HL-60 (cell line): ENCODE data around the gene ZNF365.

Source experiments
- DNase-seq, 2 experiments: peaks; one replicate each; pipeline ENCODE4 v3.0.0-alpha.2; 2010 to 2020; ENCODE audit warnings: low read depth in 1 of 2, low spot score in 1 of 2
- H3K27ac ChIP-seq: fragments of 250-450 bp; sonication (Bioruptor Pico); replicated peaks from 2 replicates; pipeline ENCODE4 v1.5.1; 2020; ENCODE audit warnings: mild to moderate bottlenecking, moderate library complexity
- H3K27me3 ChIP-seq: fragments of 250-450 bp; sonication (Bioruptor Pico); 2 replicates; pipeline ENCODE4 v1.5.1; 2021; ENCODE audit warnings: mild to moderate bottlenecking, moderate library complexity; ENCODE audit not compliant: insufficient read depth, poor library complexity, severe bottlenecking
- H3K4me3 ChIP-seq: replicated peaks from 2 replicates; pipeline ENCODE4 v1.5.1; 2011; ENCODE audit warnings: mild to moderate bottlenecking, control low read depth, low read length; ENCODE audit not compliant: insufficient read depth
- CTCF ChIP-seq: IDR thresholded peaks from one replicate; pipeline ENCODE4 v1.5.1; 2011; ENCODE audit warnings: low read length, control low read depth, inconsistent platforms; ENCODE audit not compliant: insufficient read depth
- GABPA ChIP-seq: IDR thresholded peaks from 2 replicates; pipeline ENCODE4 v1.6.1; 2012; ENCODE audit warnings: low read depth
- POLR2AphosphoS5 ChIP-seq: IDR thresholded peaks from 2 replicates; pipeline ENCODE4 v1.6.1; 2012; ENCODE audit warnings: low read depth
- REST ChIP-seq: IDR thresholded peaks from 2 replicates; pipeline ENCODE4 v1.6.1; 2012; ENCODE audit warnings: low read depth; ENCODE audit not compliant: insufficient replicate concordance
- SPI1 ChIP-seq: IDR thresholded peaks from 2 replicates; pipeline ENCODE4 v1.6.1; 2012; ENCODE audit warnings: low read depth, mild to moderate bottlenecking, borderline replicate concordance

ZNF365 gene

GRCh38 chr10:62433901-62434300, 59.7 kb downstream of the ZNF365 start:
- Histone ChIP-seq H3K4me3 (no peak overlapping the region), H3K27ac (no peak overlapping the region), H3K27me3 (peaks cover 5% of the 10 kb centered on the region)
- no peak for DNase-seq
- TF ChIP-seq POLR2AphosphoS5 (no peak), GABPA (no peak), REST (no peak), CTCF (no peak), SPI1 (no peak)

- TF ChIP-seq GABPA, result no peak
- TF ChIP-seq CTCF, result peak; percentile 50
- TF ChIP-seq POLR2AphosphoS5, result no peak
- peak; percentile 18 to 39 for DNase-seq
- Histone ChIP-seq H3K27ac (no peak overlapping the region), H3K27me3 (peaks cover 2% of the 10 kb centered on the region), H3K4me3 (no peak overlapping the region)
These were observed 63.5 kb downstream of the ZNF365 start for GRCh38 chr10:62437696-62438095.

GRCh38 chr10:62442006-62442405, 67.8 kb downstream of the ZNF365 start:
- no peaks in the 10 kb centered on the region for H3K27me3 ChIP-seq
- no peak overlapping the region for H3K27ac ChIP-seq
- no peak overlapping the region for H3K4me3 ChIP-seq
- TF ChIP-seq GABPA (no peak), REST (no peak), SPI1 (no peak), CTCF (no peak), POLR2AphosphoS5 (no peak)
- DNase-seq, result no peak
